Measurements from ENCODE around the gene CABCOCO1. TPM values are rescaled to one million over a fixed set of nuclear protein-coding genes. Genes with fewer than 3 reads are reported as not detected.

Gene CABCOCO1
- total RNA-seq, 1 experiment from 2014 or later, result not detected

DNA sequence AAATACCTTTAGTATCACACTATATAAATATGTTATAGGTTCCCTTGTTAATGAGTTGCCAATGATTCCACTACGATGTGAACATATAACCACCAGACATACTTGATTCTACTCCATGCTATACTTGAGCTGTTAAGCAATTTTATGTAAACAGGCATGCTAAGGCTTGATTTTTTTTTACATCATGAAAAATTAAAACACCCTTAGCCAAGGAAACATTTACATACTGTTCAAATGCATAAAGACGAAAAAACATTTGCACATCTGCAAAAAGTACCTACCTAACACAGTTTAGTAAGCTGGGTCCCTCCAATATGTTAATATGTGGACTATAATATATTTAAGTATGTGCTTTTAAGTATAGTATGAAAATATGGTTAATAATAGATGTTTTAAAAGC, 9.0 kb upstream of the CABCOCO1 start:
- Mint-ChIP-seq H3K36me3 (ENCODE audit: insufficient read depth, unreplicated experiment) (no peaks in the 10 kb centered on the region), H3K9me3 (ENCODE audit: unreplicated experiment) (no peaks in the 10 kb centered on the region), H3K27me3 (ENCODE audit: insufficient read depth, unreplicated experiment) (peaks cover 28% of the 10 kb centered on the region), H3K4me1 (ENCODE audit: low read depth, unreplicated experiment) (peaks cover 7% of the 10 kb centered on the region), H3K27ac (ENCODE audit: unreplicated experiment) (no peak overlapping the region), H3K4me3 (ENCODE audit: unreplicated experiment) (no peak overlapping the region)
- Histone ChIP-seq H3K4me3 (ENCODE audit: low read depth, low read length) (no peak overlapping the region), H3K27me3 (replicated peaks; ENCODE audit: control insufficient read depth, insufficient read depth, low read length) (no peaks in the 10 kb centered on the region; the same call in 1 of the 2 replicates), H3K4me1 (no peaks in the 10 kb centered on the region), H3K36me3 (ENCODE audit: control insufficient read depth, insufficient read depth, low read length) (no peaks in the 10 kb centered on the region), H3K9me3 (no peaks in the 10 kb centered on the region; the same call in 1 of the 2 replicates)
- TF ChIP-seq, protein P1, sequence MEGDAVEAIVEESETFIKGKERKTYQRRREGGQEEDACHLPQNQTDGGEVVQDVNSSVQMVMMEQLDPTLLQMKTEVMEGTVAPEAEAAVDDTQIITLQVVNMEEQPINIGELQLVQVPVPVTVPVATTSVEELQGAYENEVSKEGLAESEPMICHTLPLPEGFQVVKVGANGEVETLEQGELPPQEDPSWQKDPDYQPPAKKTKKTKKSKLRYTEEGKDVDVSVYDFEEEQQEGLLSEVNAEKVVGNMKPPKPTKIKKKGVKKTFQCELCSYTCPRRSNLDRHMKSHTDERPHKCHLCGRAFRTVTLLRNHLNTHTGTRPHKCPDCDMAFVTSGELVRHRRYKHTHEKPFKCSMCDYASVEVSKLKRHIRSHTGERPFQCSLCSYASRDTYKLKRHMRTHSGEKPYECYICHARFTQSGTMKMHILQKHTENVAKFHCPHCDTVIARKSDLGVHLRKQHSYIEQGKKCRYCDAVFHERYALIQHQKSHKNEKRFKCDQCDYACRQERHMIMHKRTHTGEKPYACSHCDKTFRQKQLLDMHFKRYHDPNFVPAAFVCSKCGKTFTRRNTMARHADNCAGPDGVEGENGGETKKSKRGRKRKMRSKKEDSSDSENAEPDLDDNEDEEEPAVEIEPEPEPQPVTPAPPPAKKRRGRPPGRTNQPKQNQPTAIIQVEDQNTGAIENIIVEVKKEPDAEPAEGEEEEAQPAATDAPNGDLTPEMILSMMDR (IDR thresholded peaks at IDR 0.05; ENCODE audit: insufficient read depth in 1 of 2, low read depth in 1 of 2, low read length in 1 of 2, severe bottlenecking in 1 of 2, unreplicated experiment in 1 of 2), result no peak
- ChIA-PET CTCF (interaction anchor here (0.8 kb wide), 1 partner anchor 97 kb away, joined by 3 read pairs; no protein-coding TSS in a partner anchor), POLR2A (no interaction called here)
- intact Hi-C loops (cut with micrococcal nuclease; ENCODE audit: unreplicated experiment), result no loop called here
- BruUV-seq (replicated peaks), result no TSS peak
- no peak for DNase-seq

DNA sequence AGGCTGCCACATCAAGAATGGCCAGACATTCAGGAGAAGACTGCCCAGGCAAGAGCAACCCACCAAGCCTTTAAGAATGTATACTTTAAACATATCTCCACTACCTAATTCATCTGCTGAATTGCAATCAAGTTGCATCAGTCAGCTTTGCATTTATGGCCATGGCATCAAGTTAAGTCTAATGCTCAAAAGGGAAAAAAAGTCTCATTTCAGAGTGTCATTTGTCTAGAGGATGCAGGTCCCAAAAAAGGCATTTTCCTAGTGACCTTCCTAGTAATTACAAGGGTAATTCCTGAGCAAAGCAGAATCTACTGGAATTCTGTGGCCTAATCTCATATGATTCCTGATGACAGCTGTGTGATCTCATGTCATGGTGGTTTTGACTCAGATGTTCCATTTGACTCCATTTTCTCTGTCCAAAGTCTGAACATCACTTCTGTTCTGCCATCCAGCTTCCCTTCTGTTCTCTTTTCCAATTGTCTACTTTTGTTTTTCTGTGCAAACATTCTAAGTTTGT, 7.3 kb upstream of the CABCOCO1 start:
- Histone ChIP-seq H3K9me3 (no peaks in the 10 kb centered on the region; the same call in 1 of the 2 replicates), H3K27me3 (replicated peaks; ENCODE audit: control insufficient read depth, insufficient read depth, low read length) (no peaks in the 10 kb centered on the region), H3K4me3 (ENCODE audit: low read depth, low read length) (no peak overlapping the region), H3K36me3 (ENCODE audit: control insufficient read depth, insufficient read depth, low read length) (no peaks in the 10 kb centered on the region), H3K4me1 (no peaks in the 10 kb centered on the region)
- BruUV-seq (replicated peaks), result no TSS peak
- peaks cover 20% of the 10 kb centered on the region for H3K27me3 Mint-ChIP-seq (ENCODE audit: insufficient read depth, unreplicated experiment)
- TF ChIP-seq, protein P1 (IDR thresholded peaks at IDR 0.05; ENCODE audit: insufficient read depth in 1 of 2, low read depth in 1 of 2, low read length in 1 of 2, severe bottlenecking in 1 of 2, unreplicated experiment in 1 of 2), result no peak
- POLR2A ChIA-PET, result interaction anchor here (0.6 kb wide), 1 partner anchor 426 kb away, joined by 12 read pairs; no protein-coding TSS in a partner anchor
- H3K4me1 Mint-ChIP-seq (ENCODE audit: low read depth, unreplicated experiment), result peaks cover 7% of the 10 kb centered on the region
- intact Hi-C loops (cut with micrococcal nuclease; ENCODE audit: unreplicated experiment), result no loop called here
- no peaks in the 10 kb centered on the region for H3K36me3 Mint-ChIP-seq (ENCODE audit: insufficient read depth, unreplicated experiment)
- H3K9me3 Mint-ChIP-seq (ENCODE audit: unreplicated experiment), result no peaks in the 10 kb centered on the region
- H3K4me3 Mint-ChIP-seq (ENCODE audit: unreplicated experiment), result no peak overlapping the region
- H3K27ac Mint-ChIP-seq (ENCODE audit: unreplicated experiment), result no peak overlapping the region
- CTCF ChIA-PET, result no interaction called here
- DNase-seq, result no peak

DNA sequence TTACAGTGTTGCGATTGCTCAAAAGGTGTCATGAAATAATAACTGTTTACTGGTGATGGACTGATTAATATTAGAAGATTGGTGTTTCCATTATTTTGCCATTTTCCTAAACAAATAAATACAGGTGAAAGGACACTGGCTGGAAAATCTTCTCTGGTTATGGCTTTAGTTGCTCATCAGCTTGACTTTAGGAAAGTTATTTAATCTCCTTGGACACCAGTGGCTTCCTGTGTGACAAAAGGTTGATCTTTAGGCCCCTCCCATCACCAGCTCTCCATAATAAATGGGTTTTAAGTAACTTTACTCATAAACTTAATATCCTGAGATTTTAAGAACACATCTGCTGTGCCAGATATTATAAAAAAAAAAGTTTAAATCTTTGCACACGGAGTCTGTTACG, 737 bp downstream of the CABCOCO1 start:
- no peaks in the 10 kb centered on the region for H3K36me3 ChIP-seq (ENCODE audit: control insufficient read depth, insufficient read depth, low read length)
- CTCF ChIA-PET, result interaction anchor here (0.7 kb wide), 1 partner anchor 571 kb away, joined by 5 read pairs; no protein-coding TSS in a partner anchor
- TF ChIP-seq, protein P1 (IDR thresholded peaks at IDR 0.05; ENCODE audit: insufficient read depth in 1 of 2, low read depth in 1 of 2, low read length in 1 of 2, severe bottlenecking in 1 of 2, unreplicated experiment in 1 of 2), result no peak
- DNase-seq, result no peak
- no peaks in the 10 kb centered on the region for H3K9me3 ChIP-seq
- no peaks in the 10 kb centered on the region for H3K4me1 ChIP-seq
- H3K4me3 ChIP-seq (ENCODE audit: low read depth, low read length), result no peak overlapping the region
- no peak overlapping the region for H3K27ac Mint-ChIP-seq (ENCODE audit: unreplicated experiment)
- POLR2A ChIA-PET, result no interaction called here
- no TSS peak for BruUV-seq (replicated peaks)
- H3K27me3 ChIP-seq (replicated peaks; ENCODE audit: control insufficient read depth, insufficient read depth, low read length), result no peaks in the 10 kb centered on the region
- H3K9me3 Mint-ChIP-seq (ENCODE audit: unreplicated experiment), result no peaks in the 10 kb centered on the region
- H3K27me3 Mint-ChIP-seq (ENCODE audit: insufficient read depth, unreplicated experiment), result peaks cover 23% of the 10 kb centered on the region
- intact Hi-C loops (cut with micrococcal nuclease; ENCODE audit: unreplicated experiment), result loop anchor here (10.0 kb wide), 1 partner anchor 389 kb away; no protein-coding TSS in a partner anchor
- no peaks in the 10 kb centered on the region for H3K36me3 Mint-ChIP-seq (ENCODE audit: insufficient read depth, unreplicated experiment)
- H3K4me3 Mint-ChIP-seq (ENCODE audit: unreplicated experiment), result peak overlapping the region; percentile 63
- H3K4me1 Mint-ChIP-seq (ENCODE audit: low read depth, unreplicated experiment), result no peaks in the 10 kb centered on the region
